Measurements from ENCODE around the gene RETNLB.

- TF ChIP-seq, protein P1, sequence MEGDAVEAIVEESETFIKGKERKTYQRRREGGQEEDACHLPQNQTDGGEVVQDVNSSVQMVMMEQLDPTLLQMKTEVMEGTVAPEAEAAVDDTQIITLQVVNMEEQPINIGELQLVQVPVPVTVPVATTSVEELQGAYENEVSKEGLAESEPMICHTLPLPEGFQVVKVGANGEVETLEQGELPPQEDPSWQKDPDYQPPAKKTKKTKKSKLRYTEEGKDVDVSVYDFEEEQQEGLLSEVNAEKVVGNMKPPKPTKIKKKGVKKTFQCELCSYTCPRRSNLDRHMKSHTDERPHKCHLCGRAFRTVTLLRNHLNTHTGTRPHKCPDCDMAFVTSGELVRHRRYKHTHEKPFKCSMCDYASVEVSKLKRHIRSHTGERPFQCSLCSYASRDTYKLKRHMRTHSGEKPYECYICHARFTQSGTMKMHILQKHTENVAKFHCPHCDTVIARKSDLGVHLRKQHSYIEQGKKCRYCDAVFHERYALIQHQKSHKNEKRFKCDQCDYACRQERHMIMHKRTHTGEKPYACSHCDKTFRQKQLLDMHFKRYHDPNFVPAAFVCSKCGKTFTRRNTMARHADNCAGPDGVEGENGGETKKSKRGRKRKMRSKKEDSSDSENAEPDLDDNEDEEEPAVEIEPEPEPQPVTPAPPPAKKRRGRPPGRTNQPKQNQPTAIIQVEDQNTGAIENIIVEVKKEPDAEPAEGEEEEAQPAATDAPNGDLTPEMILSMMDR (CRISPR knock-in tag; IDR thresholded peaks at IDR 0.05) = no peak
- TF ChIP-seq, protein P2, sequence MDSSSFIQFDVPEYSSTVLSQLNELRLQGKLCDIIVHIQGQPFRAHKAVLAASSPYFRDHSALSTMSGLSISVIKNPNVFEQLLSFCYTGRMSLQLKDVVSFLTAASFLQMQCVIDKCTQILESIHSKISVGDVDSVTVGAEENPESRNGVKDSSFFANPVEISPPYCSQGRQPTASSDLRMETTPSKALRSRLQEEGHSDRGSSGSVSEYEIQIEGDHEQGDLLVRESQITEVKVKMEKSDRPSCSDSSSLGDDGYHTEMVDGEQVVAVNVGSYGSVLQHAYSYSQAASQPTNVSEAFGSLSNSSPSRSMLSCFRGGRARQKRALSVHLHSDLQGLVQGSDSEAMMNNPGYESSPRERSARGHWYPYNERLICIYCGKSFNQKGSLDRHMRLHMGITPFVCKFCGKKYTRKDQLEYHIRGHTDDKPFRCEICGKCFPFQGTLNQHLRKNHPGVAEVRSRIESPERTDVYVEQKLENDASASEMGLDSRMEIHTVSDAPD (CRISPR knock-in tag; IDR thresholded peaks at IDR 0.05) = no peak
- TF ChIP-seq NBN (conservative IDR thresholded peaks at IDR 0.05) (no peak), ARID3A (IDR thresholded peaks at IDR 0.05; ENCODE audit: low read depth, low read length) (no peak), ELF1 (CRISPR knock-in tag; IDR thresholded peaks at IDR 0.05) (no peak), SIX4 (CRISPR knock-in tag; IDR thresholded peaks at IDR 0.05) (no peak), ZNF207 (IDR thresholded peaks at IDR 0.05; ENCODE audit: borderline replicate concordance) (no peak), YEATS4 (CRISPR knock-in tag; IDR thresholded peaks at IDR 0.05; ENCODE audit: borderline replicate concordance) (no peak)
These were observed 29.1 kb downstream of the RETNLB start for GRCh38 chr3:108728105-108728504.

Data from HepG2 (cell line).